ENCODE results near the gene LSM12. TPM values are rescaled to one million over a fixed set of nuclear protein-coding genes. Genes with fewer than 3 reads are reported as not detected.
A peak's percentile ranks its signal among the peaks of the same experiment; 100 is the strongest.

Gene LSM12
- polyA plus RNA-seq, 4 donors, result 24.8 to 36.4 (median 28.2) TPM

- WGBS, 3 donors, result 20 to 60% (median 34%) methylated on average over 31 to 37 of the region's 37 CpGs
- Histone ChIP-seq H3K4me1 (ENCODE audit: control insufficient read depth in 3 of 3, insufficient read depth in 2 of 3, low read depth in 1 of 3, low read length in 2 of 3) (peaks cover 5 to 59% (median 7%) of the 10 kb centered on the region in 3 donors), H3K27me3 (ENCODE audit: control insufficient read depth in 3 of 3, insufficient read depth in 3 of 3, low read length in 3 of 3) (peaks cover 0 to 21% (median 2%) of the 10 kb centered on the region in 3 donors), H3K36me3 (ENCODE audit: control insufficient read depth in 3 of 3, insufficient read depth in 2 of 3, low read depth in 1 of 3, low read length in 3 of 3) (peaks cover 0 to 66% (median 8%) of the 10 kb centered on the region in 3 donors), H3K27ac (ENCODE audit: low read depth in 1 of 3, low read length in 2 of 3) (peak overlapping the region in 2 of 3 donors; percentile 23 to 56), H3K4me3 (ENCODE audit: low read depth in 1 of 3, low read length in 3 of 3) (peak overlapping the region; percentile 45 to 89 (median 73)), H3K9me3 (ENCODE audit: control insufficient read depth in 2 of 2, insufficient read depth in 1 of 2, low read depth in 1 of 2, low read length in 1 of 2) (no peaks in the 10 kb centered on the region)
- FAIRE-seq, result no peak
- no peak for DNase-seq
Observed at GRCh38 chr17:44007346-44008204, 58.9 kb downstream of the LSM12 start.

- no peak for FAIRE-seq
- Histone ChIP-seq H3K27me3 (ENCODE audit: control insufficient read depth in 3 of 3, insufficient read depth in 3 of 3, low read length in 3 of 3) (peaks cover 0 to 21% (median 2%) of the 10 kb centered on the region in 3 donors), H3K4me3 (ENCODE audit: low read depth in 1 of 3, low read length in 3 of 3) (peak overlapping the region; percentile 46 to 89 (median 73)), H3K4me1 (ENCODE audit: control insufficient read depth in 3 of 3, insufficient read depth in 2 of 3, low read depth in 1 of 3, low read length in 2 of 3) (peaks cover 5 to 59% (median 7%) of the 10 kb centered on the region in 3 donors), H3K27ac (ENCODE audit: low read depth in 1 of 3, low read length in 2 of 3) (peak overlapping the region; percentile 94 to 99 (median 94)), H3K9me3 (ENCODE audit: control insufficient read depth in 2 of 2, insufficient read depth in 1 of 2, low read depth in 1 of 2, low read length in 1 of 2) (no peaks in the 10 kb centered on the region), H3K36me3 (ENCODE audit: control insufficient read depth in 3 of 3, insufficient read depth in 2 of 3, low read depth in 1 of 3, low read length in 3 of 3) (peaks cover 0 to 59% (median 8%) of the 10 kb centered on the region in 3 donors)
- DNase-seq, result peak; percentile 99
- WGBS, 3 donors, result 1 to 4% (median 2%) methylated on average over 34 to 40 of the region's 40 CpGs
Observed at GRCh38 chr17:44006598-44007345, 59.7 kb downstream of the LSM12 start.

- H3K4me1 ChIP-seq (ENCODE audit: control insufficient read depth in 3 of 3, insufficient read depth in 2 of 3, low read depth in 1 of 3, low read length in 2 of 3), result peaks cover 5 to 60% (median 7%) of the 10 kb centered on the region in 3 donors
- H3K27me3 ChIP-seq (ENCODE audit: control insufficient read depth in 3 of 3, insufficient read depth in 3 of 3, low read length in 3 of 3), result peaks cover 0 to 21% (median 2%) of the 10 kb centered on the region in 3 donors
- DNase-seq, result no peak
- no peaks in the 10 kb centered on the region for H3K9me3 ChIP-seq (ENCODE audit: control insufficient read depth in 2 of 2, insufficient read depth in 1 of 2, low read depth in 1 of 2, low read length in 1 of 2)
- peak overlapping the region; percentile 94 to 99 (median 94) for H3K27ac ChIP-seq (ENCODE audit: low read depth in 1 of 3, low read length in 2 of 3)
- 1 to 2% (median 1%) methylated on average over 21 of the region's 21 CpGs for WGBS, 3 donors
- FAIRE-seq, result no peak
- peaks cover 0 to 56% (median 8%) of the 10 kb centered on the region in 3 donors for H3K36me3 ChIP-seq (ENCODE audit: control insufficient read depth in 3 of 3, insufficient read depth in 2 of 3, low read depth in 1 of 3, low read length in 3 of 3)
- peak overlapping the region; percentile 46 to 89 (median 73) for H3K4me3 ChIP-seq (ENCODE audit: low read depth in 1 of 3, low read length in 3 of 3)
Observed at GRCh38 chr17:44006272-44006597, 60.2 kb downstream of the LSM12 start.

DNA sequence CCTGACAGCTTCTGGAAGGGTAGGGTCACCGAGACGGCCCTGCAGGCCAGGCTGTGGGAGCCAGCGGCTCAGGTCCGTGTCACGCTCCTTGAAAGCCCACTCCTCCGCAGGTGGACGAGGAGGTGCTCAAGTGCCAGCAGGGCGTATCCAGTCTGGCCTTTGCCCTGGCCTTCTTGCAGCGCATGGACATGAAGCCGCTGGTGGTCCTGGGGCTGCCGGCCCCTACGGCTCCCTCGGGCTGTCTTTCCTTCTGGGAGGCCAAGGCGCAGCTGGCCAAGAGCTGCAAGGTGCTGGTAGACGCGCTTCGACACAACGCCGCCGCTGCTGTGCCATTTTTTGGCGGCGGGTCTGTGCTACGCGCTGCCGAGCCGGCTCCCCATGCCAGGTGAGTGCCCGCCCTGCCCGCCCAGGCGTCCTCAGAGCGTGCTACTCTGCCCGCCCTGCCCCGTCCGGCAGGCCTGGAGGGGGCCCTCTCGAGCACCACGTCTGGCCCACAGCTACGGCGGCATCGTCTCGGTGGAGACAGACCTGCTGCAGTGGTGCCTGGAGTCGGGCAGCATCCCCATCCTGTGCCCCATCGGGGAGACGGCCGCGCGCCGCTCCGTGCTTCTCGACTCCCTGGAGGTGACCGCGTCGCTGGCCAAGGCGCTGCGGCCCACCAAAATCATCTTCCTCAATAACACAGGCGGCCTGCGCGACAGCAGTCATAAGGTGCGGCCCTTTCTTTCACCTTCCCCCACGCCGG, 60.8 kb downstream of the LSM12 start:
- H3K4me1 ChIP-seq (ENCODE audit: control insufficient read depth in 3 of 3, insufficient read depth in 2 of 3, low read depth in 1 of 3, low read length in 2 of 3), result peaks cover 5 to 60% (median 7%) of the 10 kb centered on the region in 3 donors

DNA sequence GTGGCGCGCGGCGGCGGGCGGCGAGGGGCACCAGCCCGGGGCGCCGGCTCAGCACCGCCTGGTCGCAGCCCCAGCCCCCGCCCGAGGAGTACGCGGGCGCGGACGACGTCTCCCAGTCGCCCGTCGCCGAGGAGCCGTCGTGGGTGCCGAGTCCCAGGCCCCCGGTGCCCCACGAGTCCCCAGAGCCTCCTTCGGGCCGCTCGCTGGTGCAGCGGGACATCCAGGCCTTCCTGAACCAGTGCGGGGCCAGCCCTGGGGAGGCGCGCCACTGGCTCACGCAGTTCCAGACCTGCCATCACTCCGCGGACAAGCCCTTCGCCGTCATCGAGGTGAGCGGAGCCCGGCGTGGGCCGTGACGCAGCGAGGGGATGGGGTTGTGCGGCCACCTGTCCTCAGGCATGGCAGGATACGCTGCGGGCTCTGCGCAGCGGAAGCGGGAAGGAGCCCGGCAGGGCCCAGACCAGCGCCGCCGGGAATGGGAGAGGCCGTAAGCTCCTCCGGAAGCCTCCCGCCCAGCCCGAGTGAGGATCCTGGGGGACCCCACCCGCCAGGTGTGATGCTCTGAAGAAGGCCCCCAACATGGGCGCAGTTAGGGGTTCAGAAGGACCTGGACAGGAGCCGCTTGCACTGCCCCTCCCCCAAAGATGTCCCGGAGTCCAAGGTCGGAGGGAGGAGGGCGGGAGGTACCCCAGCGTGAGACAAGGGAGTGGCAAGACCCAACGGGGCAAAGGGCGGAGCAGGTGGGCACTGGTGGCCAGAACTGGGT, 61.5 kb downstream of the LSM12 start:
- Histone ChIP-seq H3K4me1 (ENCODE audit: control insufficient read depth in 3 of 3, insufficient read depth in 2 of 3, low read depth in 1 of 3, low read length in 2 of 3) (peaks cover 5 to 57% (median 7%) of the 10 kb centered on the region in 3 donors), H3K27me3 (ENCODE audit: control insufficient read depth in 3 of 3, insufficient read depth in 3 of 3, low read length in 3 of 3) (peaks cover 0 to 21% (median 2%) of the 10 kb centered on the region in 3 donors), H3K36me3 (ENCODE audit: control insufficient read depth in 3 of 3, insufficient read depth in 2 of 3, low read depth in 1 of 3, low read length in 3 of 3) (peaks cover 0 to 44% (median 8%) of the 10 kb centered on the region in 3 donors), H3K9me3 (ENCODE audit: control insufficient read depth in 2 of 2, insufficient read depth in 1 of 2, low read depth in 1 of 2, low read length in 1 of 2) (no peaks in the 10 kb centered on the region), H3K4me3 (ENCODE audit: low read depth in 1 of 3, low read length in 3 of 3) (peak overlapping the region in 2 of 3 donors; percentile 73 to 89), H3K27ac (ENCODE audit: low read depth in 1 of 3, low read length in 2 of 3) (peak overlapping the region; percentile 94 to 99 (median 94))
- DNase-seq (peak; percentile 92 to 93), FAIRE-seq (no peak)
- 1 to 3% (median 2%) methylated on average over 51 to 71 of the region's 71 CpGs for WGBS, 3 donors

More for the DNA sequence above, 60.8 kb downstream of the LSM12 start:
- FAIRE-seq (no peak), DNase-seq (peak; percentile 63 to 64)
- peaks cover 0 to 21% (median 2%) of the 10 kb centered on the region in 3 donors for H3K27me3 ChIP-seq (ENCODE audit: control insufficient read depth in 3 of 3, insufficient read depth in 3 of 3, low read length in 3 of 3)
- 2 to 3% (median 2%) methylated on average over 46 to 59 of the region's 59 CpGs for WGBS, 3 donors
- no peaks in the 10 kb centered on the region for H3K9me3 ChIP-seq (ENCODE audit: control insufficient read depth in 2 of 2, insufficient read depth in 1 of 2, low read depth in 1 of 2, low read length in 1 of 2)
- peak overlapping the region; percentile 94 to 99 (median 94) for H3K27ac ChIP-seq (ENCODE audit: low read depth in 1 of 3, low read length in 2 of 3)
- peak overlapping the region in 2 of 3 donors; percentile 73 to 89 for H3K4me3 ChIP-seq (ENCODE audit: low read depth in 1 of 3, low read length in 3 of 3)
- H3K36me3 ChIP-seq (ENCODE audit: control insufficient read depth in 3 of 3, insufficient read depth in 2 of 3, low read depth in 1 of 3, low read length in 3 of 3), result peaks cover 0 to 51% (median 8%) of the 10 kb centered on the region in 3 donors

DNA sequence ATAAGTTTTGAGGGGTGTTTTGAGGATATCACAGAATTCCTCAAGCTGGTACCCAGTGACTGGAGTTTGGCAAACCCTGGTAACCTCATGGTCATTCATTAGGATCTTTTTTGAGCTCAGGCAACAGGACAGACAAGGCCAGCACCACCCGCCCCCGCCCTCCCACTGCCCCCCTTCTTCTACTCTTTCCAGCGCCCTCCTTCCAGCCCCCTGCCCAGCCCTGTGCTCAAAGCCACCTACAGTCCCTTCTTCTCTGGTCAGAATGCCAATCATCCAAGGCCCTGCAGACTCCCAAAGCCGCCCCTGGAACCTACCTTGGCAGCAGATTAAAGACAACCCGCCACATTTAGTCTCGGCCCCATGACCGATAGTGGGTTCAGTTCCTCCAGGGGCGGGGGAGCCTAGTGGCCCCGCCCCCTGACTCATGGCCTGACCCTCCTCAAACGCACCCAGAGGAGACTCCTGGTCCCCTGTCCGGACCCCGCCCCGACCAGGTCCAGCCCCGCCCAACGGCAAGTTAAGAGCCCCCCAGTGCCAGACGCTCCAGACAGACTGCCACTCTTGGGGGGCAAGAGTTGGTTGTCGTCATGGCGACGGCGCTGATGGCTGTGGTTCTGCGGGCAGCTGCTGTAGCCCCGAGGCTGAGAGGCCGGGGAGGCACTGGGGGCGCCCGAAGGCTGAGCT, 62.3 kb downstream of the LSM12 start, which contains the start of gene NAGS:
Gene NAGS, plus strand, starts transcription at position 546 of the 684 bp plus-strand sequence. Its CDS starts 42 bp downstream, at position 588.
- Histone ChIP-seq H3K4me3 (ENCODE audit: low read depth in 1 of 3, low read length in 3 of 3) (peak within 1 kb of the TSS in 2 of 3 donors; percentile 73 to 89), H3K4me1 (ENCODE audit: control insufficient read depth in 3 of 3, insufficient read depth in 2 of 3, low read depth in 1 of 3, low read length in 2 of 3) (peaks cover 5 to 53% (median 7%) of the 10 kb centered on the region in 3 donors), H3K27me3 (ENCODE audit: control insufficient read depth in 3 of 3, insufficient read depth in 3 of 3, low read length in 3 of 3) (peaks cover 0 to 21% (median 2%) of the 10 kb centered on the region in 3 donors), H3K9me3 (ENCODE audit: control insufficient read depth in 2 of 2, insufficient read depth in 1 of 2, low read depth in 1 of 2, low read length in 1 of 2) (no peaks in the 10 kb centered on the region), H3K36me3 (ENCODE audit: control insufficient read depth in 3 of 3, insufficient read depth in 2 of 3, low read depth in 1 of 3, low read length in 3 of 3) (peaks cover 0 to 39% (median 8%) of the 10 kb centered on the region in 3 donors), H3K27ac (ENCODE audit: low read depth in 1 of 3, low read length in 2 of 3) (peak within 1 kb of the TSS; percentile 94 to 99 (median 94))
- 4 to 7% (median 6%) methylated on average over 23 to 25 of the region's 25 CpGs for WGBS, 3 donors
- FAIRE-seq (no peak), DNase-seq (peak; percentile 89 to 91)

Data from small intestine (tissue), 7 donors.